ENCODE data around the gene TAS1R2.
A peak's percentile ranks its signal among the peaks of the same experiment; 100 is the strongest.
"Not testable (repeated sequence)": the region's sequence is repeated elsewhere in the genome, so short reads cannot be mapped to it uniquely, and the experiment has no call there.

TAS1R2 gene

DNA sequence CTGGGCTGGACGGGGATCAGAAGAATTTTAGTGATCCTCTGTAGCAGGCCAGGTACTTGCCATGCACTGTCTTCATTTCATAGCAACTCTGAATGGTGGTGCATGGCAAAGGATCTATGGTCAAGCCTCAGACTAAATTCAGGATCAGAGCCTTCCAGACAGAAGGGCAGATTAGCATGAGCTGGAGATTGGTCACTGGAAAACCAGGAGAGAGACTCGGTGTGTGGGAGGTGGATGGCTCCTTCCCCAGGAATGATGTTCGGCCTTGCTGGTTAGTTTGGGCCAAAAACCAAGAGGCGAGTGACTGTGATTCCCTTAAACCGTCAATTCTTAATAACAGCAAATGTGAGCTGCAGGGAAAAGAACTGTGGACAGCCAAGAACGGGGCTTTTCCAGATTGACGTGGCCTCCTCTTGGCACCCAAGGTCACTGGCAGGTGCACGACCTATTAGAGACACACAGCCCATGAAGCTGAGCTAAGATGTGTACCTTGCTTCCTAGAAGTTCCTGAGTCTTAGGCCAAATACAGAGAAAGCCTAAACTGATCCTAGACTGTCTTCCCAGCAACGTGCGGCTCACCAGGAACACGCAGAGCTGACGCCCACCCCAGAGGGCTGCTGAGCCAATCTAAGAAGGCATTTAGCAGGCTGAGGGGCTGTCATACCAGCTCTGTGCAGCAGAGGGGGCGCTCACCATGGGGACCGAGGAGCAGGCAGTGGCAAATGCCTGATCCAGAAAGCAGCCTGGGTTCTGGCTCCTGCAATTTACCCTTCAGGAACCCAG is 24.4 kb upstream of the TAS1R2 start:
- DNase-seq (ENCODE audit: low spot score) = peak; percentile 36

DNA sequence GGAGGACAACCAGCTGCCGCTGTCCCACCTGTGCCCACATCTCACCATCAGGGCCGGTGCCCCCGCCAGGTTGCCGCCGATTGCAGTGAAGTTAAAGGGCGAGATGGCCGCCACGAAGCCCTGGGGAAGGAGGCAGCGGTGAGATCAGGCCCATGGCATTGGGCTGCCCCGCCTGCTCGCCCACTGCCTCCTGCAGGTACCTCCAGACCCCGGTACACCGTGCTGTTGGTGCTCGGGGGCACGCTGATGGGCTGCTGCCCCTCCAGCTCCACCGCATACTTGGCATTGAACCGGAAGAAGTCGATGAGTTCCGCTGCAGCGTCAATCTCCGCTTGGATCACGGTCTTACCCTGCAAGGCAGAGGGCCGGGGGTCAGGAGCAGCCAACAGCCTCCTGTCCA is 23.6 kb upstream of the TAS1R2 start:
- no peak for DNase-seq (ENCODE audit: low spot score)

GRCh38 chr1:18882486-18882885 is 23.0 kb upstream of the TAS1R2 start:
- DNase-seq (ENCODE audit: low spot score) = no peak

GRCh38 chr1:18881642-18882431 is 22.4 kb upstream of the TAS1R2 start:
- DNase-seq (ENCODE audit: low spot score) = no peak

- no peak for DNase-seq (ENCODE audit: low spot score)
These were observed 21.7 kb upstream of the TAS1R2 start for GRCh38 chr1:18881164-18881563.

DNA sequence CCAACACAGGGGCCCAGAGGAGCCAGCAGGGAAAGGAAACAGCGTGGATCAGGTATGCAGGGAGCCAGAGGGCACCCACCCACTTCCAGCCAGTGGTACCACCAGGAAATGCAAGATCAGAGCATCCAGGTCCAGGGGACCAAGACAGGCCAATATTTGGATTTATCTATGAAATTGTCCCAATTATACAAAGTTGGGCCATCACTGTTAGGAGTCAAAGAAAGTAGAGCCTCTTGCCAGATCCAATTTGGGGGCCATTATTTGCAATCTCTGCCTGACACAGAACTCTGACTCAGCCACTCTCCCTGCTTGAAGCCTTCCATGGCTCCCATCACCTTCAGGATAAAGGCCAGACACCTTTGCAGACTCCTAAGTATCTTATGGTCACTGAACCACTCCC is 21.1 kb upstream of the TAS1R2 start:
- DNase-seq (ENCODE audit: low spot score) = no peak

DNA sequence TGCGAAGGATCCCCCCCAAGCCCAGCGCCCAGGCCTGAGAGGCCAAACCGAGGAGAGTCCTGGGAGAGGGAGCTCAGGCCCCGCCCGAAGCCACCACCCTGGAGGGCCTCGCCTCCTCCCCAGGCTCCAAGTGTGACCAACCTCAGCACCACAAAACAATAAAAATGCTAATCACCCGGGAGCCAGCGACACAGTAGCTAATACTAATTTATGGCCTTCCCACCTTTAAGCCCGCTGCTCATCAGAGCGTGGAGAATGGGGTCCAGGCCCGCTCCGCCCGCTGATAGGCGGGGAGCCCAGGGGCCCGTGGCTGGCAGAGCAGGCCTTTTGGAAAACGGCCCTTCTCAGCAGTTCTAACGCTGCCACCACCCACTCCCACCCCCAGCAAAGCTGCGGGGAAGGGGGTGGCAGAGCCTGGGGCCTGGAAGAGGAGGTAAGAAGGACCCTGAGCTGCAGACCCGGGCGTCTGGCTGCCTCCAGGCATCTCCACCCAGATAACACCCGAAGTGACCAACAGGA is 20.4 kb upstream of the TAS1R2 start:
- no peak for DNase-seq (ENCODE audit: low spot score)

- DNase-seq (ENCODE audit: low spot score) = no peak
These were observed 19.8 kb upstream of the TAS1R2 start for GRCh38 chr1:18879215-18879790.

- DNase-seq (ENCODE audit: low spot score) = no peak
These were observed 19.2 kb upstream of the TAS1R2 start for GRCh38 chr1:18878538-18879214.

DNA sequence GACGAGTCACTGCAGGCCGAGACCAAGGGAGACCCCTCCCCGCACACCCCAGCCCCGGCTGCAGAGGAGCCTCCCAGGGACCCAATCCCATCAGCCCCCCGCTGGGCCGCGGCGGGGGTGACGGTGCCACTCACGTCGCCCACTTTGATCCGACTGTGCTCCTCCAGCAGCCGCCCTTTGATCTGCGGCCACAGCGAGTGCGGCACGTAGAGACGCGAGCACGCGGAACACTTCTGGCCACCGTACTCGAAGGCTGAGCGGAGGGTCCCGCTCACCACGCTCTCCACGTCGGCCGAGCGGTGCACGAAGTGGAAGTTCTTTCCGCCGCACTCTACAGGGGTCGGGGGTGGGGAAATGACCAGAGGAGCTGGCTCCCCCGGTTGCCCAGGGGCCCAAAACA is 17.8 kb upstream of the TAS1R2 start:
- no peak for DNase-seq (ENCODE audit: low spot score)

DNA sequence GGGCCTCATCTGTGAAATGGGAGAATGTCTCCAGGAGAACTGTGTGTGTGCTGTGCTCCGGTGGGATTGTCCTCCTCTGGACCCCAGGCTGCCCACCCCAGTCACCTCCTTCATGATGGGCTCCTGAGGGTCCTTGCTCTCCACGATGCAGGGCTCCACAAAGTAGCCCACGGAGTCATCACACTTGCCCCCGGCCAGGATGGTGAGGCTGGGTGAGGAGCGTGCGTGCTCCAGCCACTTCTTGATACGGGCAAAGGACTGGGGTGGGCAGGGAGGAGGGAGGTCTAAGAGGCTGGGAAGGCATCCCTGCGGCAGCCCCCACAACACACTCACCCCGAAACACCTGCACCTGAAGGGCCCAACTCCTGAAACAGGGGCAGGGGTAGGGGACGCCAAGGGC is 16.8 kb upstream of the TAS1R2 start:
- DNase-seq (ENCODE audit: low spot score) = no peak

DNA sequence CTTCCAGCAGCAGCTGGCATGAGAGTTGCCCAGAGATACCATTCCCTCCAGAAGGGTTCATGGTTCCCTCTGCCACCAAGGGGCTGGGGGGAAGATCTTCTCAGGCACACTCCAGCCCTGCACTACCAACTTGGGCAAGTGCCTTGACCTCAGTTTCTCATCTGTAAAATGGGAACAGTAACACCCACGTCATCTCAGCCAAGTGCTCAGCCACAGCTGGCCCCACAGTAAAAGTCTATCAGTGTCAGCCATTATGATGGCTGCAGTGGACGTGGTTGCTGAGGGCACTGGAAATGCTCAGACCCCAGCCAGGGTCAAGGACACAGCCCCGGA is 16.3 kb upstream of the TAS1R2 start:
- DNase-seq (ENCODE audit: low spot score) = no peak

DNA sequence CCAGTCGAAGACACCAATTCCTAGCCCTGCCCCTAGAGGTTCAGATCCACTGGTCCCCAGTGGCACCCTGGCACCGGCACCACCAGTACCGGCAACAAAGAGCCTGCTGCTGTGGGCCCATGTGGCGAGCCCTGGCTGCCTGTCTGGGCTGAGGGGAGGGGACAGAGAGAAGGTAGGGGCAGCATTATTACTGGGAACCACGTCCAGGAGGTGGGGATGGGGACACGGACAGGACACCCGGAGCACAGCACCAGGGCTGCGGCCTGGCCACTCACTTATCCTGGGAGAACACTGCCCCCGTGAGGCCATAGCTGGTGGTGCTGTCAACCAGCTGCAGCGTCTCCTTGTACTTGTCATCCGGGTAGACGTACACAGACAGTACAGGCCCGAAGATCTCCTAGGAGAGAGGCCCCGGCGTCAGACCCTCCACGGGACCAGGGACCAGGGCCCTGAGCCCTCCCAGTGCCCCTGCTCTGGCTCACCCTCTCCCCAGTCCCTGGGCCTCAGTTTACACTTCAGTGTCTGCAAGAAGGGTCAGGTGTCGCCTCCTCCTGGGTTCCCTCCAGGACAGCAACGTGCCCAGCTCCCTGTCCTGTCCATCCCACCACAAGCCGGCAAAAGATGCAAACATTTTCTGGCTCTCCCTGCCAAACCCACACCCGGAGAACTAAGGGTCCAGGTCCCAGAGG is 15.8 kb upstream of the TAS1R2 start:
- DNase-seq (ENCODE audit: low spot score) = peak; percentile 72

DNA sequence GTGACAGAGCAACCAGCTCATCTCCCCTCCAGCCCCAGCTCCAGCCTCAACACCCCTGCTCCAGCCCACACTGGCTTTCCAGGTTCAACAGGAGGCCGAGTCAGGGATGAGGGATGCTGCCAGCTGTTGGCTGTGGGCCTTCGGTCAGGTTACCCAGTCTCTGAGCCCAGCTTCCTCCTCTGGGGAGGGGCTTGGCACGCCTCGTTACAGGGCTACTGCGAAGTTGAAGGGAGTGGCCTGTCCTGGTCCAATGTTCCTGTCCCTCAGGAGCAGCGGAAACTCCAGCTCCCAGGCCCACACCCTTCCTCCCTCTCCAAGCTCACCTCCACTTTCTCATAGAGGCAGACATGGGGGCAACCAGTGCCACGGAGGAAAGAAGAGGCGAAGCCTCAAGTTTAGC is 15.1 kb upstream of the TAS1R2 start:
- no peak for DNase-seq (ENCODE audit: low spot score)

- DNase-seq (ENCODE audit: low spot score) = no peak
These were observed 14.6 kb upstream of the TAS1R2 start for GRCh38 chr1:18874036-18874435.

- DNase-seq (ENCODE audit: low spot score) = no peak
These were observed 12.7 kb upstream of the TAS1R2 start for GRCh38 chr1:18872071-18872611.

- DNase-seq (ENCODE audit: low spot score) = no peak
These were observed 12.1 kb upstream of the TAS1R2 start for GRCh38 chr1:18871401-18872070.

DNA sequence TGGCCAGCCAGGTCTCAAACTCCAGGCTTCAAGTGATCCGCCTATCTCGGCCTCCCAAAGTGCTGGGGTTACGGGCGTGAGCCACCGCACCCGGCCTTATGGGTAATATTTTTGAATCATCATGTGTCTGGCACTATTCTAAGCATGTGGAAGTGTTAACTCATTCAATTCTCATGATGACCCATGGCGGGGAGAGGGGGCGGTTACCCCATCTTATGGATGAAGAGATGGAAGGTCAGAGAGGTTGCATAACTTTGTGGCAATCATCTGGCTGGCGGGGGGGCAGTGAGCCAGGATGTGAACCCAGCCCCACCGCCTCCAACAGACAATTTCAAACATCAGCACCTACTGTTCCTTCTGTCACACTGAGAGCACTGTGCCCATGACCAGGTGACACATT is 11.5 kb upstream of the TAS1R2 start:
- DNase-seq (ENCODE audit: low spot score) = no peak

GRCh38 chr1:18870595-18870865 is 11.1 kb upstream of the TAS1R2 start:
- DNase-seq (ENCODE audit: low spot score) = not testable (repeated sequence)

GRCh38 chr1:18869847-18870594 is 10.6 kb upstream of the TAS1R2 start:
- DNase-seq (ENCODE audit: low spot score) = no peak

Measured in COLO829 (cell line).